Adrenal gland (tissue), 12 donors: ENCODE measurements around the gene VIPR2. TPM values are rescaled to one million over a fixed set of nuclear protein-coding genes. Genes with fewer than 3 reads are reported as not detected.

Experiments used
- DNase-seq, 7 donors: peaks; one replicate each; pipeline ENCODE4 v3.0.0-alpha.2; 2019 to 2020
- H3K27ac ChIP-seq, 5 donors: fragments of 200-600 bp; sonication (generic) in 4 of 5; 1 replicate in 3 of 5; 2 replicates in 2 of 5; pipeline versions ENCODE4 v1.5.1 to v1.8.0; 2016 to 2020; ENCODE audit warnings: mild to moderate bottlenecking in 1 of 5
- H3K27me3 ChIP-seq: fragments of 200-600 bp; 2 replicates; pipeline ENCODE4 v1.8.0; 2021
- H3K36me3 ChIP-seq, 2 donors: fragments of 200-600 bp; replicated peaks in 1 of 2; 1 replicate in 1 of 2; 2 replicates in 1 of 2; pipeline versions ENCODE4 v1.5.1 to v1.8.0; 2018 to 2022
- H3K4me1 ChIP-seq, 2 donors: fragments of 200-600 bp; replicated peaks in 1 of 2; 1 replicate in 1 of 2; 2 replicates in 1 of 2; pipeline versions ENCODE4 v1.5.1 to v1.8.0; 2018 to 2021
- H3K4me3 ChIP-seq, 4 donors: fragments of 200-600 bp; sonication (generic) in 3 of 4; one replicate each; pipeline ENCODE4 v1.5.1; 2016 to 2018
- H3K9me3 ChIP-seq, 3 donors: fragments of 200-600 bp; sonication (generic) in 1 of 3; replicated peaks in 1 of 3; 1 replicate in 2 of 3; 2 replicates in 1 of 3; pipeline versions ENCODE4 v1.5.1 to v1.8.0; 2016 to 2021
- POLR2A ChIP-seq, 2 donors: fragments of 450-650 bp; IDR thresholded peaks; one replicate each; pipeline ENCODE4 v1.6.1; 2017; ENCODE audit warnings: antibody characterized with exemption in 2 of 2, mild to moderate bottlenecking in 2 of 2, moderate library complexity in 1 of 2
- WGBS, 4 donors: extraction: QIAGEN DNeasy Blood & Tissue Kit in 2 of 4; methylation state at CpG; one replicate each; pipeline versions ENCODE4 v1.1.5 to v1.1.7; 2013 to 2017; 5-methylcytosine and 5-hydroxymethylcytosine counted together
- intact Hi-C, 2 donors: fragments of 100-400 bp; cut with DNase I; formaldehyde crosslinking; loops; one replicate each; pipeline versions ENCODE4 v1.14.1 to v1.15.0; 2022 to 2023
- polyA plus RNA-seq, 3 donors: library from polyadenylated mRNA; stranded (reverse); fragments of 200-250 nt in 2 of 3; fragments of 350-450 nt in 1 of 3; fragmentation: Illumina TruSeq in 1 of 3; extraction: RNeasy Lipid Tissue Mini Kit (QIAGEN cat#74804) in 1 of 3; gene quantifications; one replicate each; pipeline ENCODE4 v1.2.3, GENCODE V29; 2013 to 2014
- total RNA-seq, 9 donors: library from RNA; depleted of rRNA in 4 of 9; stranded (reverse); fragments of >200 nt in 4 of 9; fragments of 120-200 nt in 1 of 9; fragmentation: NEBNext Ultra II Directional in 1 of 9; extraction: Animal tissue kit (Norgen Biotek cat#: 25700) in 1 of 9; gene quantifications; one replicate each; pipeline versions ENCODE4 v1.1.0 to v1.2.4, GENCODE V29; 2013 to 2023
- TF ChIP-seq, protein P1 (sequence below), 6 experiments: fragments of 450-650 bp in 4 of 6; fragments of 200-600 bp in 2 of 6; sonication (generic) in 1 of 6; IDR thresholded peaks; 1 replicate in 5 of 6; 2 replicates in 1 of 6; pipeline versions ENCODE4 v1.5.1 to v1.8.0; 2016 to 2021; ENCODE audit warnings: antibody characterized with exemption in 6 of 6, mild to moderate bottlenecking in 2 of 6, moderate library complexity in 1 of 6
- donor health status: healthy with polysubstance abuse.
- donor health status: Bipolar disorder and iron deficiency.
- donor health status: DM: yes; HTN: yes; CAD: no.
- donor health status: DM: no; HTN: no; CAD: no.
- donor health status: DM: no; HTN: no; CAD: no.
- donor health status: DM: yes; HTN: yes; CAD: no.

Gene VIPR2
- total and polyA plus RNA-seq, 12 donors: 0.06 to 3.8 (median 0.80) TPM

DNA sequence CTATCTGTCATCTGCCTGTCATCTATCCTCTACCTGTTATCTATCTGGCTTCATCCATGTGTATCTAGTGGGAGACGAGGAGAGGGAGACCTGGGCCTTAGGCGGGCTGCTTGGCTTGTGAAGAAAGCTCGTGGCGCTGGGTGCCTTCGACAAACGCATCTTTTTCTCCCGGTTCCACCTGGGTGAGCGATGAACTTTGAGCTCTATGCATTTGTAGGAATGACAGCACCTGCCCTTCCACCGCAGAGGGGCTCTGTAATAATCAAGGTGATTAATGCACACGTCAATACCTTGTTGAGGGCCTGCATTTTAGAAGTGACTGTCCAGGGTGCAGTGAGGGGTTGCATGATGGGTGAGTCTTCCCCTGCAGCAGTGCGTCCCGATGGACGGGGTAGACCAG, 2.6 kb upstream of the VIPR2 start:
- H3K4me3 ChIP-seq: no peak overlapping the region
- H3K9me3 ChIP-seq: no peaks in the 10 kb centered on the region
- no peak for TF ChIP-seq POLR2A (IDR thresholded peaks at IDR 0.05)
- TF ChIP-seq, protein P1, sequence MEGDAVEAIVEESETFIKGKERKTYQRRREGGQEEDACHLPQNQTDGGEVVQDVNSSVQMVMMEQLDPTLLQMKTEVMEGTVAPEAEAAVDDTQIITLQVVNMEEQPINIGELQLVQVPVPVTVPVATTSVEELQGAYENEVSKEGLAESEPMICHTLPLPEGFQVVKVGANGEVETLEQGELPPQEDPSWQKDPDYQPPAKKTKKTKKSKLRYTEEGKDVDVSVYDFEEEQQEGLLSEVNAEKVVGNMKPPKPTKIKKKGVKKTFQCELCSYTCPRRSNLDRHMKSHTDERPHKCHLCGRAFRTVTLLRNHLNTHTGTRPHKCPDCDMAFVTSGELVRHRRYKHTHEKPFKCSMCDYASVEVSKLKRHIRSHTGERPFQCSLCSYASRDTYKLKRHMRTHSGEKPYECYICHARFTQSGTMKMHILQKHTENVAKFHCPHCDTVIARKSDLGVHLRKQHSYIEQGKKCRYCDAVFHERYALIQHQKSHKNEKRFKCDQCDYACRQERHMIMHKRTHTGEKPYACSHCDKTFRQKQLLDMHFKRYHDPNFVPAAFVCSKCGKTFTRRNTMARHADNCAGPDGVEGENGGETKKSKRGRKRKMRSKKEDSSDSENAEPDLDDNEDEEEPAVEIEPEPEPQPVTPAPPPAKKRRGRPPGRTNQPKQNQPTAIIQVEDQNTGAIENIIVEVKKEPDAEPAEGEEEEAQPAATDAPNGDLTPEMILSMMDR (IDR thresholded peaks at IDR 0.05): no peak
- no peak for DNase-seq
- H3K36me3 ChIP-seq: no peaks in the 10 kb centered on the region
- peaks cover 0 to 14% of the 10 kb centered on the region in 2 donors for H3K4me1 ChIP-seq
- intact Hi-C loops: no loop called here
- 85 to 88% (median 88%) methylated on average over 13 of the region's 13 CpGs for WGBS, 4 donors
- H3K27me3 ChIP-seq: peaks cover 37% of the 10 kb centered on the region
- no peak overlapping the region for H3K27ac ChIP-seq

DNA sequence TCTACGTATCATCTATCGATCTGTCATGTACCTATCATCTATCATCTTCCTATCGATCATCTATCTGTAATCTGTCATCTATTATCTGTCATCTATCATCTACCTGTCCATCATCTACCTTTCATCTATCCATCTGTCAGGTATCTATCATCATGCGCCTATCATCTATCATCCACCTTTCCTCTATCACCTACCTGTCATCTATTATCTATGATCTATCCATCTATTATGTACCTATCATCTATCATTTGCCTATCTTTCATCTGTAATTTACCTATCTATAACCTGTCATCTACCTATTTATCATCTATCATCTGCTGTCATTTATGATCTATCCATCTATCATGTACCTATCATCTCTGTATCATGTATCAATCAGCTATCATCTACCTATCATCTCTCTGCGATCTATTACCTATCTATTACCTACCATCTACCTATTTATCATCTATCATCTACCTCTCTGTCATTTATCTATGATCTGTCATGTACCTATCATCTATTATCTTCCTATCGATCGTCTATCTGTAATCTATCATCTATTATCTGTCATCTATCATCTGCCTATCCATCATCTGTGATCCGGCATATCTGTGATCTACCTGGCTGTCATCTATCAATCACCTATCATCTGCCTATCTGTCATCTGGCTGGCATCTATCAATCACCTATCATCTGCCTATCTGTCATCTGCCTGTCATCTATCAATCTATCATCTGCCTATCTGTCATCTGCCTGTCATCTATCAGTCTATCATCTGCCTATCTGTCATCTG, 1.6 kb upstream of the VIPR2 start:
- intact Hi-C loops: no loop called here
- WGBS, 4 donors: 91 to 95% (median 93%) methylated on average over 8 of the region's 8 CpGs
- H3K4me3 ChIP-seq: no peak overlapping the region
- no peaks in the 10 kb centered on the region for H3K9me3 ChIP-seq
- H3K27me3 ChIP-seq: peaks cover 37% of the 10 kb centered on the region
- peaks cover 0 to 14% of the 10 kb centered on the region in 2 donors for H3K4me1 ChIP-seq
- no peak for DNase-seq
- H3K27ac ChIP-seq: no peak overlapping the region
- no peak for TF ChIP-seq POLR2A (IDR thresholded peaks at IDR 0.05)
- TF ChIP-seq, protein P1 (IDR thresholded peaks at IDR 0.05): no peak
- H3K36me3 ChIP-seq: no peaks in the 10 kb centered on the region

DNA sequence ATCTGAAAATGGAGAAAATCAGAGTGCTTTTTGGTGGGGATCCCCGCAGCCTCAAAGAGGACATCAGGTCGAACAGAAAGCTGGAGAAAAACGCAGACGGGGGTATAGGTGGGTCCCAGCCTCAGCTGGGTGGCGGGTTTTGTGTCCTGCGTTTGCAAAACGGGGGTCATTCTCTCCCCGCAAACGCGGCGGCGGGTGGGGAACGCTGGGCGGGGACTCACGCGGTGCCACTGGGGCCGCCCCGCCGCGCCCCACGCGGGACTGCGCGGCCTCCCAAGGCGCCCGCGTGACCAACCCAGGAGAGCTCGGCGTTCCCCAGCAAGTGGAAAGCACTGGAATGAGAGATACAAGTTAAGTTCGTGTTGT, 806 bp upstream of the VIPR2 start:
- DNase-seq: no peak
- Histone ChIP-seq H3K36me3 (no peaks in the 10 kb centered on the region), H3K4me3 (peak overlapping the region in 1 of 4 donors; percentile 57), H3K27ac (no peak overlapping the region), H3K9me3 (no peaks in the 10 kb centered on the region), H3K27me3 (peaks cover 37% of the 10 kb centered on the region), H3K4me1 (peaks cover 0 to 14% of the 10 kb centered on the region in 2 donors)
- WGBS, 4 donors: 4 to 9% (median 7%) methylated on average over 18 to 30 of the region's 30 CpGs
- intact Hi-C loops: no loop called here
- no peak for TF ChIP-seq POLR2A (IDR thresholded peaks at IDR 0.05)
- TF ChIP-seq, protein P1 (IDR thresholded peaks at IDR 0.05): no peak

DNA sequence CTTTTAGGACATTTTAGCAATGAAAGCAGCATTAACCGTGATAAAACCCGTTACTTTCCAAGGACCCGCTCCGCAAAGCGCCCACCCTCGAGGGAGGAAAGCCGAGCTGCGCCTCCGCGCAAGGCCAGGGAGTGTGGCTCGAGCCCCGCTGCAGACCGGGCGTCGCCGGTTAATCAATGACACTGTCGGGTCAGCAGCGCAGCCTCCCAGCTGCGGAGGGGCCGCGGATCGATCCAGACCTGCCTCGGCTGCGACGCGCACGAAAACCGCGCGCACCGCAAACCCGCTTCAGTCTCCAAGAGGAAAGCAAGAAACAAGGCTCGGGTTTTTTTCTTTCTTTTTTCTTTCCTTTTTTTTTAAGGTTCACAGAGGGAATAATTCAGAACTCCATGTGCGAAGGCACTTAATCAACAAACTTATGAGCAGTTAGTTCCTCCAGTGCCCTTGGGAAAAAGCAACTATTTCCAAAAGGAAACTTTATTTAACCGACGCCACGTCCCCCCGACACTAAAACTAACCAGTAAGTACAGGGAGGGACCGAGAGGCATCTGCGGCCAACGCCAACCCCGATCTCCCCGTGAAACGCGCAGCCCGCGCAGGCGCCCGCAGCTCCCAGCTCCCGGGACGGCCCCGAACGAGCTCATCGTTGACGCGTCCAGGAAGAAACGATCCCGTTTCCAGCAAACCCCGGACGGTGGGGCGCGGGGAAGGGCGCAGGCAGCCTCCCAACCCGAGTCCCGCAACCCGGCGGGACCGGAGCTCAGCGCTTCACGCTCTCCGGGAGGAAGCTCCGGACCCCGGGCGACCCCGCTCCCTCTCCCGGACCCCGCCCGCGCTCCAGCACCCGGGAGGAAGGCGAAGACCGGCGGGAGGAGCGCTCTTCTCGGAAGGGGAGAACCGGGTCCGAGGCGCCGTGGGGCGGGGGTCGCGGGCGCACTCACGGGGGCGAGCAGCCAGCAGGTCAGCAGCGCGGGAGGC, 598 bp downstream of the VIPR2 start:
- H3K27me3 ChIP-seq: peaks cover 37% of the 10 kb centered on the region
- TF ChIP-seq POLR2A (IDR thresholded peaks at IDR 0.05): no peak
- TF ChIP-seq, protein P1 (IDR thresholded peaks at IDR 0.05): no peak
- H3K4me3 ChIP-seq: peak overlapping the region in 1 of 4 donors; percentile 57
- WGBS, 4 donors: 3 to 6% (median 4%) methylated on average over 39 to 96 of the region's 97 CpGs
- peak in 1 of 7 donors; percentile 15 for DNase-seq
- H3K9me3 ChIP-seq: no peaks in the 10 kb centered on the region
- no peak overlapping the region for H3K27ac ChIP-seq
- intact Hi-C loops: no loop called here
- no peaks in the 10 kb centered on the region for H3K36me3 ChIP-seq
- H3K4me1 ChIP-seq: peaks cover 0 to 14% of the 10 kb centered on the region in 2 donors
